Astrocyte (in vitro differentiated cells and primary cell): ENCODE results near the gene PNO1. TPM values are rescaled to one million over a fixed set of nuclear protein-coding genes. Genes with fewer than 3 reads are reported as not detected.

ENCODE experiments used
- DNase-seq: peaks from one replicate; pipeline ENCODE4 v3.0.0-alpha.2; 2010; ENCODE audit warnings: low read depth
- FAIRE-seq: peaks from 2 replicates; lab custom pipeline; 2011; peaks lifted over from hg19 to GRCh38; lab: Jason Lieb, UNC
- H2AFZ ChIP-seq: 2 replicates; pipeline ENCODE4 v1.6.0; 2012; ENCODE audit warnings: low read depth, low read length, inconsistent platforms
- H3K27ac ChIP-seq: 2 replicates; pipeline ENCODE4 v1.5.1; 2011; ENCODE audit warnings: low read depth, low read length, inconsistent platforms
- H3K27me3 ChIP-seq: 2 replicates; pipeline ENCODE4 v1.6.0; 2011; ENCODE audit warnings: low read length, inconsistent platforms; ENCODE audit not compliant: insufficient read depth
- H3K36me3 ChIP-seq: 2 replicates; pipeline ENCODE4 v1.5.1; 2011; ENCODE audit warnings: low read length, inconsistent platforms; ENCODE audit not compliant: insufficient read depth
- H3K4me1 ChIP-seq: 2 replicates; pipeline ENCODE4 v1.5.1; 2011; ENCODE audit warnings: low read length, inconsistent platforms; ENCODE audit not compliant: insufficient read depth
- H3K4me2 ChIP-seq: 2 replicates; pipeline ENCODE4 v1.6.0; 2012; ENCODE audit warnings: low read length, inconsistent platforms
- H3K4me3 ChIP-seq: 2 replicates; pipeline ENCODE4 v1.5.1; 2011; ENCODE audit warnings: low read depth, mild to moderate bottlenecking, low read length, inconsistent platforms; ENCODE audit not compliant: insufficient read depth
- H3K79me2 ChIP-seq: 2 replicates; pipeline ENCODE4 v1.6.0; 2012; ENCODE audit warnings: mild to moderate bottlenecking, low read length, inconsistent platforms; ENCODE audit not compliant: insufficient read depth
- H3K9ac ChIP-seq: 2 replicates; pipeline ENCODE4 v1.6.0; 2012; ENCODE audit warnings: mild to moderate bottlenecking, low read length, inconsistent platforms
- H3K9me3 ChIP-seq: 2 replicates; pipeline ENCODE4 v1.5.1; 2012; ENCODE audit warnings: low read depth, mild to moderate bottlenecking, low read length, inconsistent platforms; ENCODE audit not compliant: insufficient read depth
- H4K20me1 ChIP-seq: 2 replicates; pipeline ENCODE4 v1.6.0; 2012; ENCODE audit warnings: low read length, inconsistent platforms; ENCODE audit not compliant: insufficient read depth
- H3K27ac Mint-ChIP-seq: one replicate; pipeline ENCODE4 v1.8.0; 2021; ENCODE audit warnings: mild to moderate bottlenecking, mixed read lengths; ENCODE audit not compliant: unreplicated experiment
- H3K27me3 Mint-ChIP-seq: one replicate; pipeline ENCODE4 v1.8.0; 2021; ENCODE audit warnings: low read depth, mixed read lengths; ENCODE audit not compliant: unreplicated experiment
- H3K36me3 Mint-ChIP-seq: one replicate; pipeline ENCODE4 v1.8.0; 2021; ENCODE audit warnings: low read depth, mixed read lengths; ENCODE audit not compliant: unreplicated experiment
- H3K4me1 Mint-ChIP-seq: one replicate; pipeline ENCODE4 v1.8.0; 2021; ENCODE audit warnings: low read depth, mixed read lengths; ENCODE audit not compliant: unreplicated experiment
- H3K4me3 Mint-ChIP-seq: one replicate; pipeline ENCODE4 v1.8.0; 2021; ENCODE audit warnings: mild to moderate bottlenecking, moderate library complexity, mixed read lengths; ENCODE audit not compliant: unreplicated experiment
- H3K9me3 Mint-ChIP-seq: one replicate; pipeline ENCODE4 v1.8.0; 2021; ENCODE audit warnings: mild to moderate bottlenecking, mixed read lengths; ENCODE audit not compliant: unreplicated experiment
- EZH2 ChIP-seq: IDR thresholded peaks from 2 replicates; pipeline ENCODE4 v1.6.1; 2012; ENCODE audit warnings: mild to moderate bottlenecking, low read length, inconsistent platforms; ENCODE audit not compliant: insufficient read depth
- total RNA-seq: library from RNA; stranded (reverse); gene quantifications from 2 replicates; pipeline ENCODE4 v1.2.1, GENCODE V29; 2021
- TF ChIP-seq, protein P1 (sequence below): IDR thresholded peaks from 2 replicates; pipeline ENCODE4 v1.5.1; 2011; ENCODE audit warnings: low read depth, mild to moderate bottlenecking, inconsistent platforms, low read length, moderate library complexity; ENCODE audit not compliant: insufficient read depth

The PNO1 gene
- total RNA-seq, 1 donor from 2014 or later, result 26.8 TPM

DNA sequence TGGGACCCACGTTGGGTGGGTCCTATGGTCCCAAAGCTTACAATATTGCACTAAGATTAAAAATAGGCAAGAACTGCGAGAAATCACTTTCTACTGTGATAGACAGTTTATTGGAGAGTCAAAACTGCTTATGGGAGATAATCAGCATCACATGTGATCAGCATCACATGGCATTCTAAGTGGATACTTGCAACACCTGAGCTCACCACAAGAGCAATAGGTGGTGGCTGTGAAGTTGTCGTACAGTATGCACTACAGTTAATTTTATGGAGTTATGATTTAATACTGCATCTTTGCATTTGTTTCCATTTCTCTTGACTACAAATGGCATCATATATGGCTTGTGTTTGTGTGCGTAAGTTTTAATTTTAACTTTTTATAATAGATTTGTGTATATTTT lies 11.6 kb downstream of the PNO1 start:
- FAIRE-seq, result no peak
- Histone ChIP-seq H3K27ac (no peak overlapping the region), H3K4me2 (no peak overlapping the region), H3K4me3 (no peak overlapping the region), H3K79me2 (peaks cover 22% of the 10 kb centered on the region), H3K9me3 (no peaks in the 10 kb centered on the region), H3K36me3 (peaks cover 26% of the 10 kb centered on the region), H3K27me3 (no peaks in the 10 kb centered on the region), H3K4me1 (no peaks in the 10 kb centered on the region), H4K20me1 (peaks cover 22% of the 10 kb centered on the region), H3K9ac (no peak overlapping the region), H2AFZ (no peak overlapping the region)
- Mint-ChIP-seq H3K27me3 (no peaks in the 10 kb centered on the region), H3K4me3 (no peak overlapping the region), H3K4me1 (no peaks in the 10 kb centered on the region), H3K9me3 (no peaks in the 10 kb centered on the region), H3K27ac (no peak overlapping the region), H3K36me3 (peaks cover 2% of the 10 kb centered on the region)
- DNase-seq, result no peak
- TF ChIP-seq, protein P1, sequence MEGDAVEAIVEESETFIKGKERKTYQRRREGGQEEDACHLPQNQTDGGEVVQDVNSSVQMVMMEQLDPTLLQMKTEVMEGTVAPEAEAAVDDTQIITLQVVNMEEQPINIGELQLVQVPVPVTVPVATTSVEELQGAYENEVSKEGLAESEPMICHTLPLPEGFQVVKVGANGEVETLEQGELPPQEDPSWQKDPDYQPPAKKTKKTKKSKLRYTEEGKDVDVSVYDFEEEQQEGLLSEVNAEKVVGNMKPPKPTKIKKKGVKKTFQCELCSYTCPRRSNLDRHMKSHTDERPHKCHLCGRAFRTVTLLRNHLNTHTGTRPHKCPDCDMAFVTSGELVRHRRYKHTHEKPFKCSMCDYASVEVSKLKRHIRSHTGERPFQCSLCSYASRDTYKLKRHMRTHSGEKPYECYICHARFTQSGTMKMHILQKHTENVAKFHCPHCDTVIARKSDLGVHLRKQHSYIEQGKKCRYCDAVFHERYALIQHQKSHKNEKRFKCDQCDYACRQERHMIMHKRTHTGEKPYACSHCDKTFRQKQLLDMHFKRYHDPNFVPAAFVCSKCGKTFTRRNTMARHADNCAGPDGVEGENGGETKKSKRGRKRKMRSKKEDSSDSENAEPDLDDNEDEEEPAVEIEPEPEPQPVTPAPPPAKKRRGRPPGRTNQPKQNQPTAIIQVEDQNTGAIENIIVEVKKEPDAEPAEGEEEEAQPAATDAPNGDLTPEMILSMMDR, result peak; percentile 9
- TF ChIP-seq EZH2, result no peak

DNA sequence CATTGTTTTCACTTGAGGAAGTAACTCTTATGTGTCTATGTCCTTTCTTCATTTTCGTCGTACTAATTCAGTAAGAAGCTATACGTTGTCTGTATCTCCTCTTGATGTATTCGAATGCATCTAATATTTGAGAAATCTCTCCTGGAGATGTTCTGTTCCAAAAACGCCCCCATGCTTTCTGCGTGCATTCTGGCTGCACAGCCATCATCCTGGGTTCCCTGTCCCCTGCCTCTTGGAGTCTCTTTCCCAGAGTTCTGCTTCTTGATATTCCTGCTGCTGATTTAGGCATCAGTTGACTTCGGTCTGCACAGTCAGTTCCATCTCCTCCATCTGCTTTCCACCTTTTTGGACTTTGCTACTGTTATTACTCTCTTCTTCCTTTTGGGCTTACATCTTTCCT lies 13.5 kb downstream of the PNO1 start:
- peaks cover 22% of the 10 kb centered on the region for H4K20me1 ChIP-seq
- Mint-ChIP-seq H3K4me1 (no peaks in the 10 kb centered on the region), H3K27me3 (no peaks in the 10 kb centered on the region), H3K36me3 (peaks cover 2% of the 10 kb centered on the region), H3K9me3 (no peaks in the 10 kb centered on the region), H3K27ac (no peak overlapping the region), H3K4me3 (no peak overlapping the region)
- no peak overlapping the region for H3K4me2 ChIP-seq
- TF ChIP-seq, protein P1, result no peak
- no peak for TF ChIP-seq EZH2
- H2AFZ ChIP-seq, result no peak overlapping the region
- peaks cover 25% of the 10 kb centered on the region for H3K36me3 ChIP-seq
- H3K79me2 ChIP-seq, result peaks cover 22% of the 10 kb centered on the region
- H3K9me3 ChIP-seq, result no peaks in the 10 kb centered on the region
- DNase-seq (no peak), FAIRE-seq (no peak)
- no peaks in the 10 kb centered on the region for H3K27me3 ChIP-seq
- no peak overlapping the region for H3K4me3 ChIP-seq
- H3K4me1 ChIP-seq, result no peaks in the 10 kb centered on the region
- H3K9ac ChIP-seq, result no peak overlapping the region
- H3K27ac ChIP-seq, result no peak overlapping the region

DNA sequence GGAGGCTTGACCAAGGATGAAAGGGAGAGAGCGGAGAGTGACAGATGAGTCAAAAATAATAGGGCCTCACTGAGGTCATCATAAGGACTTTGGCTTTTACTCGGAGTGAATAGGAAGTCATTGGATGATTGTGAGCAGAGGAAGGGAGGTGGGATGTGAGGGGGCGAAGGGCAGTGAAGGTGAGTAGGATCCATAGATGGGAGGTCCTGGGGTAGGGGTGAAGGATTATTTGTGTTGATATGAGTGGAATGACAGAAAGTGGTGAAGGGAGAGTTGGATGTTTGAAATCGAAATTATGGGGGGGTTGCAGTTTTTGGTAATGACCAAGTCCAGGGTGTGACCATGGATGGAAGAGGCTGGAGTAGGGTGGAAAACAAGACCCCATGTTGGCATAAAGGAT lies 14.0 kb downstream of the PNO1 start:
- no peak overlapping the region for H3K4me3 Mint-ChIP-seq
- no peak overlapping the region for H3K27ac ChIP-seq
- no peaks in the 10 kb centered on the region for H3K9me3 Mint-ChIP-seq
- peaks cover 22% of the 10 kb centered on the region for H4K20me1 ChIP-seq
- TF ChIP-seq, protein P1, result no peak
- TF ChIP-seq EZH2, result no peak
- H2AFZ ChIP-seq, result no peak overlapping the region
- FAIRE-seq (no peak), DNase-seq (no peak)
- no peak overlapping the region for H3K9ac ChIP-seq
- no peaks in the 10 kb centered on the region for H3K27me3 Mint-ChIP-seq
- H3K79me2 ChIP-seq, result peaks cover 22% of the 10 kb centered on the region
- peaks cover 25% of the 10 kb centered on the region for H3K36me3 ChIP-seq
- H3K4me3 ChIP-seq, result no peak overlapping the region
- H3K27me3 ChIP-seq, result no peaks in the 10 kb centered on the region
- H3K9me3 ChIP-seq, result no peaks in the 10 kb centered on the region
- no peaks in the 10 kb centered on the region for H3K4me1 ChIP-seq
- peaks cover 2% of the 10 kb centered on the region for H3K36me3 Mint-ChIP-seq
- H3K4me1 Mint-ChIP-seq, result no peaks in the 10 kb centered on the region
- H3K27ac Mint-ChIP-seq, result no peak overlapping the region
- no peak overlapping the region for H3K4me2 ChIP-seq
